ENCODE results near the gene EPPIN. TPM values are rescaled to one million over a fixed set of nuclear protein-coding genes. Genes with fewer than 3 reads are reported as not detected.

EPPIN gene
- total RNA-seq, 1 donor from 2014 or later, result not detected

GRCh38 chr20:45501600-45501999 lies 45.6 kb downstream of the EPPIN start:
- Mint-ChIP-seq H3K27ac (ENCODE audit: unreplicated experiment) (no peak overlapping the region), H3K27me3 (ENCODE audit: unreplicated experiment) (peaks cover 3% of the 10 kb centered on the region), H3K4me1 (ENCODE audit: unreplicated experiment) (no peaks in the 10 kb centered on the region), H3K4me3 (ENCODE audit: unreplicated experiment) (no peak overlapping the region), H3K36me3 (ENCODE audit: low read depth, unreplicated experiment) (no peaks in the 10 kb centered on the region), H3K9me3 (ENCODE audit: unreplicated experiment) (no peaks in the 10 kb centered on the region)
- no peak for TF ChIP-seq CTCF (IDR thresholded peaks at IDR 0.05; ENCODE audit: unreplicated experiment)
- DNase-seq (ENCODE audit: low spot score), result no peak

DNA sequence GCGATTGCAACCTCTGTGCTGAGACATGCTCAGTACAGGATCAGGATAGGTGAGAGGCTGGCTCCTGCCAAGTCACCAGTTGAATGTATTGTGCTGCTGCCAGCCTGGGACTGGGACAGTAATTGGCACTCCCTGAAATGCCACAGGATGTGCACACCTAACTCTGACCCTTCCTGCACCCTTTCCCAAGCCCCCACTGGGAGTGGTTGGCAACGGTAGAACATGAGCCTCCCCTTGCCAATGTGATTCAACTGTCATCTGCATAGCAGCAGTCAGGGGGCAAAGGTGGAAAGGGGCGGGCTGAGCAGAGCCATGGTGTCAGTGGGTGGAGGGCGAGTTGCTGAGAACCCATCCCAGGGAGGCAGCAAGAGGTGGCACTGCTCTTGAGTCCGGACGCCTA lies 47.2 kb downstream of the EPPIN start:
- TF ChIP-seq CTCF (IDR thresholded peaks at IDR 0.05; ENCODE audit: unreplicated experiment), result no peak
- Mint-ChIP-seq H3K4me3 (ENCODE audit: unreplicated experiment) (no peak overlapping the region), H3K27me3 (ENCODE audit: unreplicated experiment) (peaks cover 3% of the 10 kb centered on the region), H3K27ac (ENCODE audit: unreplicated experiment) (no peak overlapping the region), H3K9me3 (ENCODE audit: unreplicated experiment) (no peaks in the 10 kb centered on the region), H3K36me3 (ENCODE audit: low read depth, unreplicated experiment) (no peaks in the 10 kb centered on the region), H3K4me1 (ENCODE audit: unreplicated experiment) (no peaks in the 10 kb centered on the region)
- no peak for DNase-seq (ENCODE audit: low spot score)

DNA sequence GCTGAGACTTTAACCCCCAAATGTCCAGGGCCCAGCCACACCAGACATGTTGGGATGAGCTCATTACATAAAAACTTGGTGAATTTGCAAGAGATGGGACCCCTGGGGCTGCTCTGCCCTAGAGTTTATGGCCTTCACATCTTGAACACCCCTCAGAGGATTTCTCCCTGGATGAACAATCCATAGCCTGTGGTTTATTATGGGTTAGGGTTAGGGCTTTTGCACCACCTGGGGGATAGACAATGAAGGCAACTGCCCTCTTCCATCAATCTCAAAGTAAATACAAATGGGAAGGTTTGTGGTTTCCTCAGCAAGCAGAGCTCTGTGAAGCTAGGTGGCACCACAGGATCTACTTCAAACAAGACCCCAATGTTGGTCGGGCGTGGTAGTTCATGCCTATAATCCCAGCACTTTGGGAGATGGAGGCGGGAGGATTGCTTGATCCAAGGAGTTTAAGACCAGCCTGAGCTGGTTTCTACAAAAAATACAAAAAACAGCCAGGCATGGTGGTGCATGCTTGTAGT lies 49.2 kb downstream of the EPPIN start:
- no peak for DNase-seq (ENCODE audit: low spot score)
- TF ChIP-seq CTCF (IDR thresholded peaks at IDR 0.05; ENCODE audit: unreplicated experiment), result no peak
- Mint-ChIP-seq H3K4me3 (ENCODE audit: unreplicated experiment) (no peak overlapping the region), H3K36me3 (ENCODE audit: low read depth, unreplicated experiment) (no peaks in the 10 kb centered on the region), H3K4me1 (ENCODE audit: unreplicated experiment) (no peaks in the 10 kb centered on the region), H3K27ac (ENCODE audit: unreplicated experiment) (no peak overlapping the region), H3K9me3 (ENCODE audit: unreplicated experiment) (no peaks in the 10 kb centered on the region), H3K27me3 (ENCODE audit: unreplicated experiment) (peaks cover 3% of the 10 kb centered on the region)

GRCh38 chr20:45496166-45496565 lies 51.0 kb downstream of the EPPIN start:
- H3K9me3 Mint-ChIP-seq (ENCODE audit: unreplicated experiment), result no peaks in the 10 kb centered on the region
- no peak for DNase-seq (ENCODE audit: low spot score)
- H3K27ac Mint-ChIP-seq (ENCODE audit: unreplicated experiment), result no peak overlapping the region
- H3K36me3 Mint-ChIP-seq (ENCODE audit: low read depth, unreplicated experiment), result no peaks in the 10 kb centered on the region
- no peak overlapping the region for H3K4me3 Mint-ChIP-seq (ENCODE audit: unreplicated experiment)
- no peaks in the 10 kb centered on the region for H3K4me1 Mint-ChIP-seq (ENCODE audit: unreplicated experiment)
- H3K27me3 Mint-ChIP-seq (ENCODE audit: unreplicated experiment), result peaks cover 4% of the 10 kb centered on the region
- no peak for TF ChIP-seq CTCF (IDR thresholded peaks at IDR 0.05; ENCODE audit: unreplicated experiment)

- no peak for DNase-seq (ENCODE audit: low spot score)
- Mint-ChIP-seq H3K27ac (ENCODE audit: unreplicated experiment) (no peak overlapping the region), H3K4me3 (ENCODE audit: unreplicated experiment) (no peak overlapping the region), H3K27me3 (ENCODE audit: unreplicated experiment) (peaks cover 4% of the 10 kb centered on the region), H3K4me1 (ENCODE audit: unreplicated experiment) (no peaks in the 10 kb centered on the region), H3K9me3 (ENCODE audit: unreplicated experiment) (no peaks in the 10 kb centered on the region), H3K36me3 (ENCODE audit: low read depth, unreplicated experiment) (no peaks in the 10 kb centered on the region)
- no peak for TF ChIP-seq CTCF (IDR thresholded peaks at IDR 0.05; ENCODE audit: unreplicated experiment)
Observed at GRCh38 chr20:45495501-45495941, 51.7 kb downstream of the EPPIN start.

Other genes starting within 250 kb of the EPPIN start
- gene RBPJL, start 240.6 kb downstream of the EPPIN start, total RNA-seq (ENCODE audit: unreplicated experiment), result not detected
- not detected for gene MATN4, start 239.1 kb downstream of the EPPIN start, total RNA-seq (ENCODE audit: unreplicated experiment)
- 7.4 TPM for gene SDC4, start 199.0 kb downstream of the EPPIN start, total RNA-seq (ENCODE audit: unreplicated experiment)
- gene SYS1, start 184.2 kb downstream of the EPPIN start, total RNA-seq (ENCODE audit: unreplicated experiment), result 20.0 TPM
- not detected for gene TP53TG5, start 169.1 kb downstream of the EPPIN start, total RNA-seq (ENCODE audit: unreplicated experiment)
- gene DBNDD2, start 139.1 kb downstream of the EPPIN start, total RNA-seq (ENCODE audit: unreplicated experiment), result 2.0 TPM
- 68.6 TPM for gene PIGT, start 131.3 kb downstream of the EPPIN start, total RNA-seq (ENCODE audit: unreplicated experiment)
- gene WFDC2, start 77.6 kb downstream of the EPPIN start, total RNA-seq (ENCODE audit: unreplicated experiment), result 4.6 TPM
- gene SPINT3, start 31.8 kb downstream of the EPPIN start, total RNA-seq (ENCODE audit: unreplicated experiment), result not detected
- not detected for gene WFDC6, start 7.9 kb downstream of the EPPIN start, total RNA-seq (ENCODE audit: unreplicated experiment)
- gene WFDC8, start 31.9 kb upstream of the EPPIN start, total RNA-seq (ENCODE audit: unreplicated experiment), result not detected
- not detected for gene WFDC10A, start 82.3 kb upstream of the EPPIN start, total RNA-seq (ENCODE audit: unreplicated experiment)
- gene WFDC9, start 83.9 kb upstream of the EPPIN start, total RNA-seq (ENCODE audit: unreplicated experiment), result not detected
- not detected for gene WFDC11, start 122.8 kb upstream of the EPPIN start, total RNA-seq (ENCODE audit: unreplicated experiment)
- gene WFDC13, start 154.6 kb upstream of the EPPIN start, total RNA-seq (ENCODE audit: unreplicated experiment), result not detected
- gene WFDC10B, start 157.6 kb upstream of the EPPIN start, total RNA-seq (ENCODE audit: unreplicated experiment), result not detected
- not detected for gene SPINT4, start 174.9 kb upstream of the EPPIN start, total RNA-seq (ENCODE audit: unreplicated experiment)
- gene WFDC3, start 244.5 kb upstream of the EPPIN start, total RNA-seq (ENCODE audit: unreplicated experiment), result not detected
- gene DNTTIP1, start 244.6 kb upstream of the EPPIN start, total RNA-seq (ENCODE audit: unreplicated experiment), result 36.9 TPM